SU-DHL-6 (cell line): ENCODE measurements around the gene ZFYVE9.

Experiments
- CTCF ChIP-seq: fragments of 200-600 bp; sonication (generic); IDR thresholded peaks from one replicate; pipeline ENCODE4 v1.5.1; 2017; ENCODE audit warnings: antibody characterized with exemption, mild to moderate bottlenecking, low read length, moderate library complexity; ENCODE audit not compliant: insufficient read depth, poor library complexity, severe bottlenecking
- EZH2phosphoT487 ChIP-seq: fragments of 200-600 bp; sonication (generic), shearing (Covaris generic); conservative IDR thresholded peaks from 2 replicates; pipeline ENCODE4 v1.6.1; 2018; ENCODE audit warnings: mild to moderate bottlenecking, antibody characterized with exemption, low read length, moderate library complexity, mixed read lengths

- no peak for TF ChIP-seq CTCF
- TF ChIP-seq EZH2phosphoT487 = no peak
These were observed 53.3 kb downstream of the ZFYVE9 start for GRCh38 chr1:52195161-52195560.
